ENCODE results near the gene TPRN.

TPRN gene

DNA sequence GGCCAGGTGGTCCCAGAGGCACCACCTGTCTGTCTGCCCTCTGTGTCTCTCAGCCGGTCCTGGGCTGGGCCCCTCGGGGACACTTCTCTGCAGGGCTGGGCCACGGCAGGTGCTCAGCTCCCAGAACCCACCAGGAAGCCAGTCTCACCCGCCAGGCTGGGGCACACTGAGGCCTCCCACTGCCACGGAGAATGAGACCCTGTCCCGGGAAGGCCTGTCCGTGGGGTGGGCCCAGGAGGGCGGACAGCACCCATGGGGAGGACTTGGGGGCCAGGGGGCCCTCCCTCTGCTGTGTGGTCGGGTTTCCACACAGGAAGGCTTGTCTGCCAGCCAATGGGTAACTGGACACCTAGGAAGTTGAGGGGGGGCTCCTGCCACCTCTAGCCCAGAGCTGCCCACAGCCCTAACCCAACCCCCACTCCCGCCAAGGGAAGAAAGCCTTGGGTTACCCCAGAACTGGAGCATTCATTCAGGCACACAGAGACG is 36.4 kb upstream of the TPRN start:
- no peak for DNase-seq
- in situ Hi-C loops (cut with MboI; ENCODE audit: low pct_unique_long_range_greater_than_20kb, low sequenced_read_pairs): no loop called here

DNA sequence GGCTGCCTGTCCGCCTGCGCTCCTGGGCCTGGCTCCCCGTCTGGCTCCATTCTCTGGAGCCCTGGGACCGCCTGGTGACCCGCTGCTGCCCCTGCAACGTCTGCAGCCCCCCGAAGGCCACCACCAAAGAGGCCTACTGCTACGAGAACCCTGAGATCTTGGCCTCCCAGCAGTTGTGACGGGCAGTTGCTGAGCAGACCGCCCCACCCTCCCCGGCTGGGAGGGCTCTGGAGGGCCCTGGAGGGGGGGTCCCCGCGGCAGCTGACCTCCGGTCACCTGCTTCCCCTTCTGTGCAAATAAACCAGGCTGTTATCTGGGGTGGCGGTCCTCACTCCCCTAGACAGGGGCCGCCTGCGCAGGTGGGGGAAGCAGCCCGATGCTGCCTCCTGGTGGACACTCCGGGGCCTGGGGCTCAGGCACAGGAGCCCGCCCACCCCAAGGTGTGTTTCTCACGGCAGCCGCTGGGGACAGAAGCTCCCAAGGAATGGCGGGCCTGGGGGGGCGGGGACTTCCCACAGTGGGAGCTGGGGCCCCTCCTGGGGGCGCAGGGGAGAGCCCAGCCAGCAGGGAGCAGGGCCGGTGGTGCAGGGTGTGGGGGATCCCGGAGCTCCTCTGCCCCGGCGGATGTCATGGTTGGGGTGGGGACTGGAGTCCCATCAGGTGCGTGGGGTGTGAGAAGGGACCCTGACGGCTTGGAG is 35.8 kb upstream of the TPRN start:
- peak; percentile 95 for DNase-seq
- in situ Hi-C loops (cut with MboI; ENCODE audit: low pct_unique_long_range_greater_than_20kb, low sequenced_read_pairs): no loop called here

DNA sequence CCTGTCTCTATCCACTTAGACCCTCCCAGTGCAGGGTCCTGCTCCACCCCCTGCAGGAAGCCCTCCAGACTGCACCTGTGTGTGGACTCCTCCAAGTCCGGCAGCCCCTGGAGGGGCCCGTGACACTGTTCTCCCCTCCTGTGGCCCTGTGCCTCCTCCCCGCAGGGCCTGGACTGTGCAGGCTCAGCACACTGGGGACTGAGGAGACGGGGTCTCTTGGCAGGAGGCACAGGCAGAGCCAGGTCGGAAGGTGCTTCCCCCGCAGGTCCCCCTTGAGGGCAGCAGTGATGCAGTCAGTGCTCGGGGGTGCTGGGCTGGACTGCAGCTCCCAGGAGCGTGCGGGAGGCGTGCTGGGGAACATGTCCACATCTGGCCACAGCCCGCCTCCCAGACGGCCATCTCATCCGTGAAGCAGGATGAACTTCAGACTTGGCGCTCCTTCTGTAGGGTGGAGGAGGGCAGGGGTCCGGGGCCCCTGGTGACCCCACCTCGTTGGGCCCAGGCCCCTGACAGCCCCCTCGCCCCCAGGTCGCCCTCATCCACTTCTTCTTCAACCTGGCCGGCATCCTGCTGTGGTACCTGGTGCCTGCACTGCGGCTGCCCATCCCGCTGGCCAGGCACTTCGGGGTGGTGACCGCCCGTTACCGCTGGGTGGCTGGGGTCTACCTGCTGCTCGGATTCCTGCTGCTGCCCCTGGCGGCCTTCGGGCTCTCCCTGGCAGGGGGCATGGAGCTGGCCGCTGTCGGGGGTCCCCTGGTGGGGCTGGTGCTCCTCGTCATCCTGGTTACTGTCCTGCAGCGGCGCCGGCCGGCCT is 35.1 kb upstream of the TPRN start:
- no peak for DNase-seq
- in situ Hi-C loops (cut with MboI; ENCODE audit: low pct_unique_long_range_greater_than_20kb, low sequenced_read_pairs): no loop called here

DNA sequence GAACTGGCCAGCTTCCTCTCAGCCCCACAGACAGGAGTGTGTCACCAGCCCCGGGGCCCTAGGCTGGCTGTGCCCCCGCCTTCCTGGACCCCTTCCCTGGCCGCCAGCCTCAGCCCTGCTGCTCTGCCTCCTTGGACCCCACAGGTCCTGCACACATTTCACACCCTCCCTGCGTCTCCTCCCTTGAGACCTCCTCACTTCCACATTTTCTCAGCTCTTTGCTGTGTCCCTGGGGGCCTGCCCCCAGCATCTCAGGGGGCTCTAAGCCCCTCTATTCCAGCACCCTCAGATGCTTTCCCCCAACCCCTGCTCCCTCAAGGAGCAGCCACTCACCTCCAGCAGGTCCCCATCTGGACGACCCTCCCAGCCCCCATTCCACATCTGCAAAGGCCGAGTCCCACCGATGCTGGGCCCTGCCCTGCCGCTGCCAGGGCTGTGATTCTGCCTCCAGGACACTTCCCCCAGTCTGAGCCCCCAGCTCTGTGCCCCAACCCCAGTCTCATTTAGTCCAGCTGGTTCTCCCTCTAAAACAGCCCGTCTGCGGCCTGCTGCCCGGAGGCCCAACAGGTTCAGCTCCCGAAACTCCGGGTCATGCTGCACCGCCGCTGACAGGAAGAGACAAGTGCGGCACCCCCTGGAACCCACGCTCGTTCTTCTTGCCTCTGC is 34.4 kb upstream of the TPRN start:
- no peak for DNase-seq
- in situ Hi-C loops (cut with MboI; ENCODE audit: low pct_unique_long_range_greater_than_20kb, low sequenced_read_pairs): no loop called here

DNA sequence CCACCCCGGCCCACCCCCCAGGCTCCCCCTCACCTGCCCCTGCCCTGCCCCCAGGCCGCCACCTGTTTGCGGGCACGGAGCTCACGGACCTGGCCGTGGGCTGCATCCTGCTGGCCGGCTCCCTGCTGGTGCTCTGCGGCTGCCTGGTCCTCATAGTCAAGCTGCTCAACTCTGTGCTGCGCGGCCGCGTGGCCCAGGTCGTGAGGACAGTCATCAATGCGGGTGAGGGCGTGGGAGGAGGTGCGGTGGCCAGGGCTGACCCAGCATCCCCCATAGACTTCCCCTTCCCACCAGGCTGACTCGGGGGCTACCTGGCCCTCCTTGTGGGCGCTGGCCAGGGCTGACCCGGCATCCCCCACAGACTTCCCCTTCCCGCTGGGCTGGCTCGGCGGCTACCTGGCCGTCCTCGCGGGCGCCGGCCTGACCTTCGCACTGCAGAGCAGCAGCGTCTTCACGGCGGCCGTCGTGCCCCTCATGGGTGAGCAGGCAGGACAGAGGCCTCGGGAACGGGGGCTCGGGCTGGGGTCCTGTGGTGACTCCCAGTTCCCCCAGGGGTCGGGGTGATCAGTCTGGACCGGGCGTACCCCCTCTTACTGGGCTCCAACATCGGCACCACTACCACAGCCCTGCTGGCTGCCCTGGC is 33.6 kb upstream of the TPRN start:
- in situ Hi-C loops (cut with MboI; ENCODE audit: low pct_unique_long_range_greater_than_20kb, low sequenced_read_pairs): no loop called here

DNA sequence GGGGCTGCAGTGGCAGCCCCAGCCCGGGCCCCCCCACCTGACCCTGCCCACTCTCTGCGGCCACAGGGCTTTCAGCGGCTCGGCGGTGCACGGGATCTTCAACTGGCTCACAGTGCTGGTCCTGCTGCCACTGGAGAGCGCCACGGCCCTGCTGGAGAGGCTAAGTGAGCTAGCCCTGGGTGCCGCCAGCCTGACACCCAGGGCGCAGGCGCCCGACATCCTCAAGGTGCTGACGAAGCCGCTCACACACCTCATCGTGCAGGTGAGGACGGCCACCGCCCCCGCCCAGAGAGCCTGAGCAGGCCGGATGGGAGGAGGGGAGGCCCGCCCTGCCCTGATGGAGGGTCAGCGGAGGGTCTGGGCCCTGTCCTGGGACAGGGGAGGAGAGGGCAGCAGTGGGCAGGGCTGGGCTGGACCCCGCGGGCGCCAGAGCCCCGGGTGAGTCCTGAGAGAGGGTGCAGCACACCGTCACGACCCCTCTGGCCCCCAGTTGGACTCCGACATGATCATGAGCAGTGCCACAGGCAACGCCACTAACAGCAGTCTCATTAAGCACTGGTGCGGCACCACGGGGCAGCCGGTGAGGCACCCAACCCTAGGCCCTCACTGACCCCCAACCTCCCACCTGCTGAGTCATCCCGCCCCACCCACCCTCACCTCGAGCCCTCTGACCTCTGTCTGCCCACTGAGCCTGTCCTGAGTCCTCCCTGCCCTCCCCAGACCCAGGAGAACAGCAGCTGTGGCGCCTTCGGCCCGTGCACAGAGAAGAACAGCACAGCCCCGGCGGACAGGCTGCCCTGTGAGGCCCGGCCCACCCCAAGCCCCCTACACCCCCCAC is 32.8 kb upstream of the TPRN start:
- DNase-seq: no peak
- in situ Hi-C loops (cut with MboI; ENCODE audit: low pct_unique_long_range_greater_than_20kb, low sequenced_read_pairs): no loop called here

More for the DNA sequence above, 33.6 kb upstream of the TPRN start:
- DNase-seq: no peak

GRCh38 chr9:137232510-137232909 is 32.0 kb upstream of the TPRN start:
- in situ Hi-C loops (cut with MboI; ENCODE audit: low pct_unique_long_range_greater_than_20kb, low sequenced_read_pairs): no loop called here
- no peak for DNase-seq

GRCh38 chr9:137232101-137232500 is 31.6 kb upstream of the TPRN start:
- DNase-seq: no peak
- in situ Hi-C loops (cut with MboI; ENCODE audit: low pct_unique_long_range_greater_than_20kb, low sequenced_read_pairs): no loop called here

GRCh38 chr9:137231372-137232039 is 31.0 kb upstream of the TPRN start:
- in situ Hi-C loops (cut with MboI; ENCODE audit: low pct_unique_long_range_greater_than_20kb, low sequenced_read_pairs): no loop called here
- DNase-seq: no peak

GRCh38 chr9:137230705-137231371 is 30.3 kb upstream of the TPRN start, which contains the start of gene SLC34A3:
Gene SLC34A3 (plus strand): TSS chr9:137230901. CDS start chr9:137231703, 802 bp downstream.
- DNase-seq: no peak
- in situ Hi-C loops (cut with MboI; ENCODE audit: low pct_unique_long_range_greater_than_20kb, low sequenced_read_pairs): no loop called here

GRCh38 chr9:137229903-137230704 is 29.6 kb upstream of the TPRN start:
- DNase-seq: no peak
- in situ Hi-C loops (cut with MboI; ENCODE audit: low pct_unique_long_range_greater_than_20kb, low sequenced_read_pairs): no loop called here

- DNase-seq: no peak
- in situ Hi-C loops (cut with MboI; ENCODE audit: low pct_unique_long_range_greater_than_20kb, low sequenced_read_pairs): no loop called here
Measured at GRCh38 chr9:137228968-137229896, 28.7 kb upstream of the TPRN start.

GRCh38 chr9:137228506-137228967 is 28.0 kb upstream of the TPRN start:
- no peak for DNase-seq
- in situ Hi-C loops (cut with MboI; ENCODE audit: low pct_unique_long_range_greater_than_20kb, low sequenced_read_pairs): no loop called here

DNA sequence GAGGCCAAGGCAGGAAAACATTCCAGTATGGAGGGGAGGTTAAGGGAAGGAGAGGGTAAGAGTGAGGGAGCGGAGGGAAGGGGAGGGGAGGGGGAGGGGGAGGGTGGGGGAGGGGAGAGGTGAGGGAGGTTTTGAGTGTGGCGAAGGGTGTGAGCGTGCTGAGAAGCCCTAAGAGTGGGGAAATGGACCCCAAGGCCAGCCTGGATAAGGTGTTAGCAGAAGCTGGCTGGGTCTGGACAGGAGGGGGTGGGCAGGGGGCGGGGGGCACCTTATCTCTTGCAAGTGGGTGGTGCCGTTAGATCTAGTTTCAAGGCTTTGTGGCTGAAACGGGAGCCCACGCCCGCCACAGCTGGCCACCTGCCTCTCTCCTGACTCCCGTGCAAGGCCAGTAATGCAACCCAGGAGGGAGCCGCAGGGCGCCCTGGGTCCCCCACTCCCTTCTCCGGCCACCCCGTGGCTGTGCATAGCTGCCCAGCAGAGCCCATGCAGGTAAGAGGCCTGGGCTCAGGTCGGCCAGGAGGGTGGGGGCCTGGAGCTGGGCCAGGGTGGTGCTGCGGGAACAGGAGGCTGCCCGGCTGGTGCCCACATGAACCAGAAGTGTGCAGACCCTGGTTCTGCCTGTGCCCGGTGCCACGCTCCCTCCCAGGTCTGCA is 27.4 kb upstream of the TPRN start:
- in situ Hi-C loops (cut with MboI; ENCODE audit: low pct_unique_long_range_greater_than_20kb, low sequenced_read_pairs): no loop called here
- DNase-seq: no peak
